ENCODE measurements around the gene GGCT. TPM values are rescaled to one million over a fixed set of nuclear protein-coding genes. Genes with fewer than 3 reads are reported as not detected.
"Not testable (repeated sequence)": the region's sequence is repeated elsewhere in the genome, so short reads cannot be mapped to it uniquely, and the experiment has no call there.

The GGCT gene
- total RNA-seq, 2 experiments from 2014 or later: 78.6 to 78.7 TPM

- TF ChIP-seq, protein P1, sequence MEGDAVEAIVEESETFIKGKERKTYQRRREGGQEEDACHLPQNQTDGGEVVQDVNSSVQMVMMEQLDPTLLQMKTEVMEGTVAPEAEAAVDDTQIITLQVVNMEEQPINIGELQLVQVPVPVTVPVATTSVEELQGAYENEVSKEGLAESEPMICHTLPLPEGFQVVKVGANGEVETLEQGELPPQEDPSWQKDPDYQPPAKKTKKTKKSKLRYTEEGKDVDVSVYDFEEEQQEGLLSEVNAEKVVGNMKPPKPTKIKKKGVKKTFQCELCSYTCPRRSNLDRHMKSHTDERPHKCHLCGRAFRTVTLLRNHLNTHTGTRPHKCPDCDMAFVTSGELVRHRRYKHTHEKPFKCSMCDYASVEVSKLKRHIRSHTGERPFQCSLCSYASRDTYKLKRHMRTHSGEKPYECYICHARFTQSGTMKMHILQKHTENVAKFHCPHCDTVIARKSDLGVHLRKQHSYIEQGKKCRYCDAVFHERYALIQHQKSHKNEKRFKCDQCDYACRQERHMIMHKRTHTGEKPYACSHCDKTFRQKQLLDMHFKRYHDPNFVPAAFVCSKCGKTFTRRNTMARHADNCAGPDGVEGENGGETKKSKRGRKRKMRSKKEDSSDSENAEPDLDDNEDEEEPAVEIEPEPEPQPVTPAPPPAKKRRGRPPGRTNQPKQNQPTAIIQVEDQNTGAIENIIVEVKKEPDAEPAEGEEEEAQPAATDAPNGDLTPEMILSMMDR (IDR thresholded peaks at IDR 0.05): no peak
- POLR2A ChIA-PET: no interaction called here
- Mint-ChIP-seq H3K4me1 (ENCODE audit: low read depth) (no peaks in the 10 kb centered on the region), H3K36me3 (ENCODE audit: low read depth) (no peaks in the 10 kb centered on the region), H3K27me3 (no peaks in the 10 kb centered on the region), H3K9me3 (no peaks in the 10 kb centered on the region), H3K4me3 (no peak overlapping the region), H3K27ac (no peak overlapping the region)
- ATAC-seq: no peak
- intact Hi-C loops (cut with micrococcal nuclease): no loop called here
- CTCF ChIA-PET: no interaction called here
- DNase-seq: no peak
These were observed 19.0 kb downstream of the GGCT start for GRCh38 chr7:30485667-30486066.

DNA sequence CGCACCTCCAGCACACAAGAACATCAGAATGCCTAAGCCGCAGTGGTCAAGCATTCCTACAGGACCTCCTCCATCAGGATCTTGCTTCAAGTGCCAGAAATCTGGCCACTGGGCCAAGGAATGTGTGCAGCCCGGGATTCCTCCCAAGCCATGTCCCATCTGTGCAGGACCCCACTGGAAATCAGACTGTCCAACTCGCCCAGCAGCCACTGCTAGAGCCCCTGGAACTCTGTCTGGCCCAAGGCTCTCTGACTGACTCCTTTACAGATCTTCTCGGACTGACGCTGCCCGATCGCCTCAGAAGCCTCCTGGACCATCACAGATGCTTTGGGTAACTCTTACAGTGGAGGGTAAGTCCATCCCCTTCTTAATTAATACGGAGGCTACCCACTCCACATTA, 23.2 kb downstream of the GGCT start:
- intact Hi-C loops (cut with micrococcal nuclease); POLR2A ChIA-PET; H3K4me3 Mint-ChIP-seq; ATAC-seq; H3K9me3 Mint-ChIP-seq; H3K27ac Mint-ChIP-seq; CTCF ChIA-PET; H3K36me3 Mint-ChIP-seq (ENCODE audit: low read depth); DNase-seq; H3K27me3 Mint-ChIP-seq: not testable (repeated sequence)
- peaks cover 28% of the 10 kb centered on the region for H3K4me1 Mint-ChIP-seq (ENCODE audit: low read depth)

DNA sequence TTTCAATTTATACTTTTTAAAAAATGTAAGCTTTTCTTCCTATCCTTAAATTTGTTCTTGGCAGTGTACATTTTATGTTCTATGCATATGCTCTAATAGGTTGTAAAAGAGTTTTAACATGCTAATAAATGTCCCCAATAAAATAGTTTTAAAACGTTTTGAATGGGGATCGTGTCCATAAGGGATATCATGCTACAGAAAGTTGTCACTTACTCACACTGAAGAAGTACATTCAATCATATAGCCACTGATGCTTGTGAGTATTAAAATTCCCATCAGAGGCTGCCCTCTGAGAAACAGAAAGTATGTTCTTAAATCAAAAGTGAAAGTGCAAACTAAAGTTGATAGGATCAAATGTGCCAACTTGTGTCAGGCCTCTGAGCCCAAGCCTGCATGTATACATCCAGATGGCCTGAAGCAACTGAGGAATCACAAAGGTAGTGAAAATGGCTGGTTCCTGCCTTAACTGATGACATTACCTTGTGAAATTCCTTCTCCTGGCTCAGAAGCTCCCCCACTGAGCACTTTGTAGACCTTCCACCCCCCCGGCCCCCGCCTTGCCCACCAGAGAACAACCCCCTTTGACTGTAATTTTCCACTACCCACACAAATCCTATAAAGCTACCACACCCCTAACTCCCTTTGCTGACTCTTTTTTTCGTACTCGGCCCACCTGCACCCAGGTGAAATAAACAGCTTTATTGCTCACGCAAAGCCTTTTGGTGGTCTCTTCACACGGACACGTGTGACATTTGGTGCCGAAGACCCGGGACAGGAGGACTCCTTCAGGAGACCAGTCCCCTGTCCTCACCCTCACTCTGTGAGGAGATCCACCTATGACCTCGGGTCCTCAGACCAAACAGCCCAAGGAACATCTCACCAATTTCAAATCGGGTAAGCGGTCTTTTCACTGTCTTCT, 25.2 kb downstream of the GGCT start:
- Mint-ChIP-seq H3K4me1 (ENCODE audit: low read depth) (peaks cover 46% of the 10 kb centered on the region), H3K27me3 (no peaks in the 10 kb centered on the region), H3K36me3 (ENCODE audit: low read depth) (peaks cover 12% of the 10 kb centered on the region), H3K27ac (peak overlapping the region; percentile 84), H3K4me3 (peak overlapping the region; percentile 93), H3K9me3 (no peaks in the 10 kb centered on the region)
- ChIA-PET POLR2A (interaction anchor here (0.6 to 2.6 kb wide), 8 partner anchors 12 to 1592 kb away, joined by 3 to 12 read pairs (median 3); partner anchors contain the start of genes GARS1 and MTURN), CTCF (no interaction called here)
- intact Hi-C loops (cut with micrococcal nuclease): loop anchor here (2.0 to 10.0 kb wide), 2 partner anchors 25 to 195 kb away; partner anchors contain the start of genes GGCT and ZNRF2
- ATAC-seq (peak; percentile 43), DNase-seq (peak; percentile 50)
- TF ChIP-seq, protein P1 (IDR thresholded peaks at IDR 0.05): no peak

- peak; percentile 89 for ATAC-seq
- CTCF ChIA-PET: interaction anchor here (0.8 to 1.4 kb wide), 7 partner anchors 13 to 314 kb away, joined by 3 to 5 read pairs (median 3); no protein-coding TSS in a partner anchor
These were observed 26.1 kb downstream of the GGCT start, which contains the start of gene NOD1 for GRCh38 chr7:30478349-30479201. Gene NOD1 (minus strand): TSS chr7:30478784. CDS start chr7:30456921, 21,863 bp downstream.

More at GRCh38 chr7:30478349-30479201, 26.1 kb downstream of the GGCT start, which contains the start of gene NOD1:
- Mint-ChIP-seq H3K27me3 (no peaks in the 10 kb centered on the region), H3K4me3 (peak within 1 kb of the TSS; percentile 93), H3K36me3 (ENCODE audit: low read depth) (peaks cover 12% of the 10 kb centered on the region), H3K27ac (peak within 1 kb of the TSS; percentile 91), H3K4me1 (ENCODE audit: low read depth) (peaks cover 54% of the 10 kb centered on the region), H3K9me3 (no peaks in the 10 kb centered on the region)
- POLR2A ChIA-PET: interaction anchor here (0.6 to 2.6 kb wide), 10 partner anchors 9 to 1593 kb away, joined by 3 to 12 read pairs (median 3); partner anchors contain the start of genes GARS1 and MTURN
- peak; percentile 73 for DNase-seq
- intact Hi-C loops (cut with micrococcal nuclease): loop anchor here (2.0 to 10.0 kb wide), 2 partner anchors 26 to 194 kb away; partner anchors contain the start of genes GGCT and ZNRF2
- TF ChIP-seq, protein P1 (IDR thresholded peaks at IDR 0.05): peak; percentile 22
